ENCODE results near the gene MARF1. TPM values are rescaled to one million over a fixed set of nuclear protein-coding genes. Genes with fewer than 3 reads are reported as not detected.

MARF1 gene
- total RNA-seq, 1 donor from 2014 or later: 97.1 TPM

DNA sequence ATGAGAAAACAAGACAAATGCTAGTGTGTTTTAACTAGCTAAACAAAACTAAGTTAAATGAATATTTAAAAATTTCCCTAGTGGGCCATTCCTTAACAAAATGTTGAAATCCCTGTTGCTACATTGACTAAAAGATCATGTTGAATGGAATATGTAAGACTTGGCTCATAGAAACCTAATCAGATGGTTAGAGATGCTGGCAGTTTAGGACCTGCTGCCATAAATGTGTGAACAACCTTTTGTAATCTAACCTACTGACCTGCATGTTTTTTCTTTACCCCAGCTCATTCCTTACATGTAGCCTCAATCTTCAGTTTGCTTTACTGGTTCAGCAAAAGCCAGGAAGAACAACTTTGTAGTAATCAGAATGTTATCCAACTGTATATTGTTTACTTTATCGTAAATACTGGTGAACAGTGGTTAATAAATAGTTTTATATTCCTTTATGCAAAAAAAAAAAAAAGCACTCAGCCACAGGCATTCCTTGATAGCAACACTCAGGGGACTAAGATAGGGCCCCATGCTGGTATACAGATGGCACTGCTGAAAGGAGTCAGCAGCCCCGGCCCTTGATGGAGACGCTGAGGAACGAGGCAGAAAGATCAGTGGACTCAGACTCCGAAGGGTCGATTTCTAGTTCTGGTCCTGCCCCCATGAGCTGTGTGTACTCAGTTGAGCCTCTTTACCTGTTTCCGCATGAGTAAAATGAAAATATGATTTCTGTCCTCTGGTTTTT, 78.2 kb downstream of the MARF1 start:
- TF ChIP-seq, protein P1, sequence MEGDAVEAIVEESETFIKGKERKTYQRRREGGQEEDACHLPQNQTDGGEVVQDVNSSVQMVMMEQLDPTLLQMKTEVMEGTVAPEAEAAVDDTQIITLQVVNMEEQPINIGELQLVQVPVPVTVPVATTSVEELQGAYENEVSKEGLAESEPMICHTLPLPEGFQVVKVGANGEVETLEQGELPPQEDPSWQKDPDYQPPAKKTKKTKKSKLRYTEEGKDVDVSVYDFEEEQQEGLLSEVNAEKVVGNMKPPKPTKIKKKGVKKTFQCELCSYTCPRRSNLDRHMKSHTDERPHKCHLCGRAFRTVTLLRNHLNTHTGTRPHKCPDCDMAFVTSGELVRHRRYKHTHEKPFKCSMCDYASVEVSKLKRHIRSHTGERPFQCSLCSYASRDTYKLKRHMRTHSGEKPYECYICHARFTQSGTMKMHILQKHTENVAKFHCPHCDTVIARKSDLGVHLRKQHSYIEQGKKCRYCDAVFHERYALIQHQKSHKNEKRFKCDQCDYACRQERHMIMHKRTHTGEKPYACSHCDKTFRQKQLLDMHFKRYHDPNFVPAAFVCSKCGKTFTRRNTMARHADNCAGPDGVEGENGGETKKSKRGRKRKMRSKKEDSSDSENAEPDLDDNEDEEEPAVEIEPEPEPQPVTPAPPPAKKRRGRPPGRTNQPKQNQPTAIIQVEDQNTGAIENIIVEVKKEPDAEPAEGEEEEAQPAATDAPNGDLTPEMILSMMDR (IDR thresholded peaks at IDR 0.05): no peak
- Histone ChIP-seq H3K9me3 (no peaks in the 10 kb centered on the region), H3K27ac (no peak overlapping the region), H3K4me1 (no peaks in the 10 kb centered on the region), H3K4me3 (no peak overlapping the region), H3K27me3 (no peaks in the 10 kb centered on the region), H3K36me3 (no peaks in the 10 kb centered on the region)
- ATAC-seq: no peak
- intact Hi-C loops (cut with DNase I): no loop called here
- no peak for DNase-seq

DNA sequence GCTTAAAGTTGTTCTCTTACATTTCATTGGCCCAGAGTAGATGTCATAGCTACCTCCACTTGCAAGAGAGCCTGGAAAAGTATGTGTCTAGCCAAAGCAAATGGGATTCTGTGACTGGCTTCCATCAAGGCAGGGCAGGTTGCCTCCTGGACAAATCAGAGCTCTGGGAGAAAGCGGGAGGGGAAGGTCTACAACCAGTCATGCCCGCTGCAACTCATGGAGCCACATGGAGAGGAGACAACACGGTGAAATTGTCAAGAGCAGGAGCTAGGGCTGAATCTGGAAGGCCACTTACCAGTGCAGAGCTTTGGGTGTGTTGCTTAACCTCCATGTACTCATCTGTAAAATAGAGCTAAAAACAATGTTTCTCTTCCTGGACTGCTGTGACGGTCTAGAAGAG, 83.8 kb downstream of the MARF1 start:
- ATAC-seq (no peak), DNase-seq (no peak)
- intact Hi-C loops (cut with DNase I): no loop called here
- Histone ChIP-seq H3K27ac (no peak overlapping the region), H3K9me3 (no peaks in the 10 kb centered on the region), H3K36me3 (no peaks in the 10 kb centered on the region), H3K27me3 (no peaks in the 10 kb centered on the region), H3K4me3 (no peak overlapping the region), H3K4me1 (no peaks in the 10 kb centered on the region)
- TF ChIP-seq, protein P1 (IDR thresholded peaks at IDR 0.05): no peak

DNA sequence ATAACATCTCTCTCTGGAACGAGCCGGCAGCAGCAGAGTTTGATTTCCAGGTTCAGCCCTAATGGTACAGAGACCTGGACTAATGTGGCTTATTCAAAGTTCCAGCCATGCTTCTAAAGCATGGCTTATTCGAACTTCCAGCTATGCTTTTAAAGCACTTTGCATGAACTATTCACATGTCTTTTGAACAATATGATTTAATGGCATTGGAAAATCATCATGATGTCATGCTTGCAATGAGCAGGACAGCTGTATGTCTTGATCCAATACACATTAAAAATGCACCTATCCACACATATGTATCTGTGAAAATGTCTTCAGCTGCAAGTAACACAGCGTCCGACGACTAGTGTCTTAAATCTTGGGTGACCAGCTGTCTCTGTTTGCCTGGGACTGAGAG, 85.7 kb downstream of the MARF1 start:
- intact Hi-C loops (cut with DNase I): no loop called here
- Histone ChIP-seq H3K4me3 (no peak overlapping the region), H3K36me3 (no peaks in the 10 kb centered on the region), H3K4me1 (no peaks in the 10 kb centered on the region), H3K27me3 (no peaks in the 10 kb centered on the region), H3K9me3 (no peaks in the 10 kb centered on the region), H3K27ac (no peak overlapping the region)
- TF ChIP-seq, protein P1 (IDR thresholded peaks at IDR 0.05): no peak
- ATAC-seq (no peak), DNase-seq (no peak)

GRCh38 chr16:15556130-15556529, 86.8 kb downstream of the MARF1 start:
- no peaks in the 10 kb centered on the region for H3K36me3 ChIP-seq
- intact Hi-C loops (cut with DNase I): no loop called here

DNA sequence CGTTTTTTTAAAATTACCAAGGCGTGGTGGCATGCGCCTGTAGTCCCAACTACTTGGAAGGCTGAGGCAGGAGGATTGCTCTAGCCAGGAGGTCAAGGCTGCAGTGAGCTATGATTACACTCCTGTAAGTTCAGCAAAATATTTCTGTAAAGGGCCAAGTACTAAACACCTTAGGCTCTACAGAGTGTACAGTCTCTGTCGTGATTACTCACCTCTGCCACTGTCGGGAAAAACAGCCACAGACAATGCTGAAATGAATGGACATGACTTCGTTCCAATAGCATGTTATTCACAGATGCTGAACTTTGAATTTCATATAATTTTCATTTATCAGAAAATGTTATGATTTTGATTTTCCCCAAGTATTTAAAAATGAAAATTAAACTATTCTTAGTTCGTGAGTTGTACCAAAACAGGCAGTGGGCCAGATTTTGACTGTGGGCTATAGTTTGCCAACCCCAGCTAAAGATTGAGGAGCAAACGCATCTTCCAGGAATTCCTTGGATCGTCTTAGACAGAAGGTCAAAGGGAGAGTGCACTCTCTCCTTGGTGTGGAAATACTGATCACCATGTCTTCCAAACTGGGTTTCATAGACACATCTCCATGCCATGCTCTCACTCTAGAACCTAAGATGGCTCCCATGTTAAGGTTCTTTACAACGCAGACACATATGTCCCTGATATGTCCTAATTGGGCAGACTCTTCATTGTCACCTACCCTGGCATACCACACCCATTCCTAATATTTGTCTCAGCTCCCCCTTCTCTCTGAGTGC, 89.5 kb downstream of the MARF1 start:
- TF ChIP-seq, protein P1 (IDR thresholded peaks at IDR 0.05): no peak
- Histone ChIP-seq H3K27me3 (no peaks in the 10 kb centered on the region), H3K4me1 (no peaks in the 10 kb centered on the region), H3K9me3 (no peaks in the 10 kb centered on the region), H3K27ac (no peak overlapping the region), H3K4me3 (no peak overlapping the region), H3K36me3 (no peaks in the 10 kb centered on the region)
- ATAC-seq: no peak
- intact Hi-C loops (cut with DNase I): no loop called here
- no peak for DNase-seq

More at GRCh38 chr16:15556130-15556529, 86.8 kb downstream of the MARF1 start:
- no peaks in the 10 kb centered on the region for H3K4me1 ChIP-seq
- DNase-seq (no peak), ATAC-seq (no peak)
- TF ChIP-seq, protein P1 (IDR thresholded peaks at IDR 0.05): no peak
- no peaks in the 10 kb centered on the region for H3K9me3 ChIP-seq
- H3K27ac ChIP-seq: no peak overlapping the region
- H3K4me3 ChIP-seq: no peak overlapping the region
- no peaks in the 10 kb centered on the region for H3K27me3 ChIP-seq
